ENCODE data around the gene TAF13.

DNA sequence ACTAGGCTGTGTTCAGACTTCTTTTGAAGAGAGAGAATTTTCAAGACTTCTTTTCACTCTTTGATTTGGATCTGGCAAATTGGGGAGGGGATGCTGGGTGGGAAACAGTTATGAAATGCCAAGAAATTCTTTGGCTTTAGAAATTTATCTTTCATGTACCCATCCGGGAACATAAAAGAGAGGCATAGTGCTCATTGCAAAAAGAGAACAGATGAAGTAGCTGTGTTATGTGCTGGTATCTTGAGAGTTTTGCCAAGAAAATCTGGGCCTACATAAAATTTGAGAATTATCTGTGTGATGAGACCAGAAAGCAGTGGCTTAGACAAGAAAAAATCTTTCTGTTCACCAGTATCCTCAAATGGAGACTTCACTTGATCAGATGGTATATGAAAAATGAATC is 19.1 kb upstream of the TAF13 start:
- TF ChIP-seq, protein P1, sequence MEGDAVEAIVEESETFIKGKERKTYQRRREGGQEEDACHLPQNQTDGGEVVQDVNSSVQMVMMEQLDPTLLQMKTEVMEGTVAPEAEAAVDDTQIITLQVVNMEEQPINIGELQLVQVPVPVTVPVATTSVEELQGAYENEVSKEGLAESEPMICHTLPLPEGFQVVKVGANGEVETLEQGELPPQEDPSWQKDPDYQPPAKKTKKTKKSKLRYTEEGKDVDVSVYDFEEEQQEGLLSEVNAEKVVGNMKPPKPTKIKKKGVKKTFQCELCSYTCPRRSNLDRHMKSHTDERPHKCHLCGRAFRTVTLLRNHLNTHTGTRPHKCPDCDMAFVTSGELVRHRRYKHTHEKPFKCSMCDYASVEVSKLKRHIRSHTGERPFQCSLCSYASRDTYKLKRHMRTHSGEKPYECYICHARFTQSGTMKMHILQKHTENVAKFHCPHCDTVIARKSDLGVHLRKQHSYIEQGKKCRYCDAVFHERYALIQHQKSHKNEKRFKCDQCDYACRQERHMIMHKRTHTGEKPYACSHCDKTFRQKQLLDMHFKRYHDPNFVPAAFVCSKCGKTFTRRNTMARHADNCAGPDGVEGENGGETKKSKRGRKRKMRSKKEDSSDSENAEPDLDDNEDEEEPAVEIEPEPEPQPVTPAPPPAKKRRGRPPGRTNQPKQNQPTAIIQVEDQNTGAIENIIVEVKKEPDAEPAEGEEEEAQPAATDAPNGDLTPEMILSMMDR (IDR thresholded peaks at IDR 0.05; ENCODE audit: low read depth, low read length): no peak
- no peak for TF ChIP-seq POLR2A (IDR thresholded peaks at IDR 0.05; ENCODE audit: extremely low read depth, insufficient read length)
- TF ChIP-seq MYC (IDR thresholded peaks at IDR 0.05; ENCODE audit: low read depth, low read length): no peak

All from NB4 (cell line).